ENCODE data around the gene PHACTR2. TPM values are rescaled to one million over a fixed set of nuclear protein-coding genes. Genes with fewer than 3 reads are reported as not detected.

The PHACTR2 gene
- total and polyA plus RNA-seq, 8 donors = 3.0 to 126 (median 33.9) TPM

DNA sequence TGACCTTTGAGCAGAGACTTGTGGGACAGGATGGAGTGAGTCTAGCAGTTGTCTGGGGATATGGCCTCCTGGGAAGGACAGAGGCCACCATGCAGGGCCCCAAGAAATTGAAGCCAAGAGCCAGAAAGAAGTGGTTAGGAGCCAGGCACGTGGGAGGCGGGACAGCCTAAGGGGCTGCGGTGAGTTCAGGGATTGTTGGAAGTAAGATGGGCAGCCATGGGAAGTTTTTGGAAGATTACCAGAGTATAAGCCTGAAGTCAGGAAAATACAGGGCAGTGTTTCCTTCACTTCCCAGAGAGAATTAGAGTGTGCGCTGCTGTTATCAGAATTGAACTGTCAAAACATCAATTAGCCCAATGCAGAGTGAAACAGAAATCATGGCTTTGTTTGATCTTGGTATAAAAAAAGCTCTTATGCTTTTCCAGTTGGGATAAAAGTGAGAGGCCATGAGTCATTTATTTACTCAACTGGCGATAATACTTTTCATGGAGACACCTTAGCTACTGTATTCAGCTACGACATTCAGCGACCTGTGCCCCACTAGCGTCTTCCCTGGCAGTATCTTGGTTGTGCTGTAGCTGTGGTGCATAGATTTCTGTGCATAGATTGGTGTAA lies 66.9 kb downstream of the PHACTR2 start:
- intact Hi-C loops (cut with DNase I; ENCODE audit: low total_unique reads) = no loop called here
- H3K4me1 ChIP-seq = peaks cover 43 to 86% (median 63%) of the 10 kb centered on the region in 4 donors
- peak overlapping the region; percentile 17 to 32 (median 25) for H3K4me3 ChIP-seq
- peak overlapping the region; percentile 81 to 87 (median 82) for H3K27ac ChIP-seq
- H3K9me3 ChIP-seq = no peaks in the 10 kb centered on the region
- no peaks in the 10 kb centered on the region for H3K27me3 ChIP-seq
- no peaks in the 10 kb centered on the region for H3K36me3 ChIP-seq
- TF ChIP-seq POLR2AphosphoS5 (IDR thresholded peaks at IDR 0.05) = peak in 2 of 3 donors; percentile 24 to 29
- TF ChIP-seq POLR2A (IDR thresholded peaks at IDR 0.05) = no peak
- WGBS, 5 donors = 26 to 44% (median 32%) methylated on average over 8 of the region's 8 CpGs
- peak; percentile 40 to 77 for DNase-seq

DNA sequence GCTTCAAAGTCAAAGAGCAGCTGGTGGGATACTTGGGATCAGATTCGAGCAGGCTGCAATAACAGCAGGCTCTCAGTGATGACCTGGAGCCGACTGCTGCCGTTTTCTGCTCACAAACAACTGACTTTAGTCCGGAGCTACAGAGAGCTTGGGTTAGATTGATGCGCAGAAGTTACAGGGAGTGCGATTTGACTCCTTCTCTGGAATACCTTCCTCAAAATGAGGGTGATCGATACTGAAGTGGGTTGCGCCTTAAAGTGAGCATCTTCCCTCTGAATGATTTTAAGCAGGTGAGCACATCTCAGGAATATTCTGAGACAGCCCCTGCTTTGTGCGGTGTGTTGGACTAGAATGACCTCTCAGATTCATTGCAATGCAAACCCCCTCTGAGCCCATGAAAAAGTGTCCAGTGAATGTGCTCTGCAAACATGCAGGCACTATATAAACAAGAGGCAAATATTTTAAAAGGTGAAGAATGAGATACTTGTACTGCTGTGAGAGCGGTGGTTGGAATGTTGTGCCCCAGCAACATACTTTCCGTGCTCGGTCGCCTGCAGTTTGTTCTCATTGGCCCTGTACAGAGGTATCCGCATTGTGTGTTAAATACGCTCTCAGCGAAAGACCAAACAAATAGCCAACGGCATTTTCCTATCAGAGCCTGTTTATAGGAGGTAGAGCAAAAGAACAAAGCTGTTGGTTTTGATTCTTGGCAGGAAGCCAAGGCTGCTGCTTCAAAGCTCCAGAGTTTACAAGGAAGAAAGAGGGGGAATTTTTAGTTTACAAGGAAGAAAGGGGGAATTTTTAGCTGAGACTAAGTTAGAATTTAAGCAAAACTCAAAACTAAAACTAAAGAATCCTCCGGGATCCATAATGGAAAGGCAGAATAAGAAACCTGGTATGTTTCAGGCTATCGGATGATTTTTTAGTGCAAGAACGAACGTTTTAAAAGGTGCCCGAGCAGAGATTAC lies 67.7 kb downstream of the PHACTR2 start:
- WGBS, 5 donors = 19 to 35% (median 25%) methylated on average over 22 of the region's 22 CpGs
- DNase-seq = peak; percentile 57 to 90
- Histone ChIP-seq H3K4me3 (peak overlapping the region; percentile 17 to 32 (median 25)), H3K36me3 (no peaks in the 10 kb centered on the region), H3K27ac (peak overlapping the region; percentile 78 to 87 (median 82)), H3K9me3 (no peaks in the 10 kb centered on the region), H3K4me1 (peaks cover 43 to 90% (median 65%) of the 10 kb centered on the region in 4 donors), H3K27me3 (no peaks in the 10 kb centered on the region)
- TF ChIP-seq, protein P1, sequence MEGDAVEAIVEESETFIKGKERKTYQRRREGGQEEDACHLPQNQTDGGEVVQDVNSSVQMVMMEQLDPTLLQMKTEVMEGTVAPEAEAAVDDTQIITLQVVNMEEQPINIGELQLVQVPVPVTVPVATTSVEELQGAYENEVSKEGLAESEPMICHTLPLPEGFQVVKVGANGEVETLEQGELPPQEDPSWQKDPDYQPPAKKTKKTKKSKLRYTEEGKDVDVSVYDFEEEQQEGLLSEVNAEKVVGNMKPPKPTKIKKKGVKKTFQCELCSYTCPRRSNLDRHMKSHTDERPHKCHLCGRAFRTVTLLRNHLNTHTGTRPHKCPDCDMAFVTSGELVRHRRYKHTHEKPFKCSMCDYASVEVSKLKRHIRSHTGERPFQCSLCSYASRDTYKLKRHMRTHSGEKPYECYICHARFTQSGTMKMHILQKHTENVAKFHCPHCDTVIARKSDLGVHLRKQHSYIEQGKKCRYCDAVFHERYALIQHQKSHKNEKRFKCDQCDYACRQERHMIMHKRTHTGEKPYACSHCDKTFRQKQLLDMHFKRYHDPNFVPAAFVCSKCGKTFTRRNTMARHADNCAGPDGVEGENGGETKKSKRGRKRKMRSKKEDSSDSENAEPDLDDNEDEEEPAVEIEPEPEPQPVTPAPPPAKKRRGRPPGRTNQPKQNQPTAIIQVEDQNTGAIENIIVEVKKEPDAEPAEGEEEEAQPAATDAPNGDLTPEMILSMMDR (IDR thresholded peaks at IDR 0.05) = no peak
- peak in 2 of 3 donors; percentile 21 to 26 for TF ChIP-seq POLR2AphosphoS5 (IDR thresholded peaks at IDR 0.05)
- intact Hi-C loops (cut with DNase I; ENCODE audit: low total_unique reads) = no loop called here

DNA sequence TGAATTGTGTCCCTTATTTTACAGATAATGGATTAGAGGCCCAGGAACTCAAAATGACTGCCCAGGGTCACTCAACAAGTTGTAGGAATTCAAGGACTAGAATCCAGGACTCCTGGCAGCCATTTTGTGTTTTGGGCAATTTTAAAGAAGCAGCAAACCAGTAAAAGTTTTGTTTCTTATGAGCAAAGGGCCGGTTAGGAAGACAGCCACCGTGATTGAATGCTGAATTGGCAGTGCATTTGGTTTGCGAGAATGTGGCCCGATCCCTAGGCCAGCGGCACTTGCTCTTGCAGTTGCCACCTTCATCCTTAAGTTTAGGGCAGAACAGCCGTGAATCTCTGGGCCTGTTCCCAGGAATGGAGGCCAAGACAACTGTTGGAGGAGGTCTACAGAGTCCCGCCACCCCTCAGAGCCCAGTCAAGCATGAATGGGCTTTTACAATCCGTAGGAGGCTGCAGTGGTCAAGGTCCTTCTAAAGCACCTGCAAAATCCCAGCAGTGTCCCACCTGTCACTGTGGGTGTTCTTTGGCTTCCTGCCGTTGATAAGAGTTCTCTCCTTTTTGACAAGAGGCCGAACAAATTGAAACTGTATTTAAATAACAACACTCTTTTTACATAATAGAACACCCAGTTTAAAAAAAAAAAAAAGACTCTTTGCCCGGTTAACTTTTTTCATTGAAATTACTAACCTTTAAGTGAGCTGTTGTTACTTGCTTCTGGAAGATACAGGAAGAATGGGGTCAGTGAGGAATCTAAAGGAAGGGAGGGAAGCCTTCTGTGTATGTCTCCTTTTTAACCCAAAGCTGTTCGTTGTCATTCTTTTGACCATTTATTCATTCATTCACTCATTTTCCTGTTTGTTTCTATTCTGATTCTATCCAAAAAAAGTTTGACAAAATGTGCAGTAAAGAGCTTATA lies 68.7 kb downstream of the PHACTR2 start:
- intact Hi-C loops (cut with DNase I; ENCODE audit: low total_unique reads) = no loop called here
- Histone ChIP-seq H3K4me1 (peaks cover 43 to 85% (median 65%) of the 10 kb centered on the region in 4 donors), H3K36me3 (no peaks in the 10 kb centered on the region), H3K27ac (peak overlapping the region; percentile 78 to 87 (median 82)), H3K4me3 (peak overlapping the region in 3 of 4 donors; percentile 17 to 28 (median 22)), H3K9me3 (no peaks in the 10 kb centered on the region), H3K27me3 (no peaks in the 10 kb centered on the region)
- DNase-seq = peak in 1 of 2 donors; percentile 30
- TF ChIP-seq, protein P1 (IDR thresholded peaks at IDR 0.05) = no peak
- TF ChIP-seq POLR2AphosphoS5 (IDR thresholded peaks at IDR 0.05) (no peak), POLR2A (IDR thresholded peaks at IDR 0.05) (no peak), EP300 (IDR thresholded peaks at IDR 0.05) (no peak)
- WGBS, 5 donors = 46 to 59% (median 52%) methylated on average over 12 of the region's 12 CpGs

DNA sequence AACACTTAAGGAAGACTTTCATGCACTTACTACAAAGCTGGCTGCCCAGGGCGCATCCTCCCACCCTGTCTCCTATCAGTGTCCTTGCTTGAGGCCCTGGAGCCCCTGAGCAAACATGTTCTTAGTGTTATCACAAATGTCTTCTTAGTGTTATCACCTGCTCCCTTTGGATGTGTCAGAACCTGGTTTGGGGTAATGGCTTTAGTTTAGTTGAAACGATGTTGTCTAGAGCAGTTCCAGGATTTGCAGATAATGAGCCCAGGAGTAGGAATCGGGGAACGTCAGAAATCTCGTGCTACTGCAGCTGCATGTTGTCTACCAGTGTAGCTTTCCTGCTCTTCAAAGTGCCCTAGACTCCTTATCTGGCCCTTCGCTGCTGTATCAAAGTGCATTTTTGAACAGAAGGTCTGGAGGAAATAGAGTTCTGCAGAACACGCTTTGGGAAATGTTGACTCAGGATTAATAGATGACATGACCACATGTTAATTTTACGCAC lies 69.6 kb downstream of the PHACTR2 start:
- Histone ChIP-seq H3K4me3 (no peak overlapping the region), H3K4me1 (peaks cover 43 to 76% (median 61%) of the 10 kb centered on the region in 4 donors), H3K9me3 (no peaks in the 10 kb centered on the region), H3K27ac (peak overlapping the region; percentile 61 to 87 (median 82)), H3K27me3 (no peaks in the 10 kb centered on the region), H3K36me3 (no peaks in the 10 kb centered on the region)
- peak in 1 of 3 donors; percentile 52 for TF ChIP-seq POLR2AphosphoS5 (IDR thresholded peaks at IDR 0.05)
- TF ChIP-seq, protein P1 (IDR thresholded peaks at IDR 0.05) = no peak
- peak in 1 of 2 donors; percentile 70 for DNase-seq
- intact Hi-C loops (cut with DNase I; ENCODE audit: low total_unique reads) = no loop called here
- WGBS, 5 donors = 32 to 56% (median 41%) methylated on average over 8 of the region's 8 CpGs
